Measurements from ENCODE around the gene PIP4P1. TPM values are rescaled to one million over a fixed set of nuclear protein-coding genes. Genes with fewer than 3 reads are reported as not detected.

PIP4P1 gene
- total RNA-seq, 1 experiment from 2014 or later: 29.4 TPM

DNA sequence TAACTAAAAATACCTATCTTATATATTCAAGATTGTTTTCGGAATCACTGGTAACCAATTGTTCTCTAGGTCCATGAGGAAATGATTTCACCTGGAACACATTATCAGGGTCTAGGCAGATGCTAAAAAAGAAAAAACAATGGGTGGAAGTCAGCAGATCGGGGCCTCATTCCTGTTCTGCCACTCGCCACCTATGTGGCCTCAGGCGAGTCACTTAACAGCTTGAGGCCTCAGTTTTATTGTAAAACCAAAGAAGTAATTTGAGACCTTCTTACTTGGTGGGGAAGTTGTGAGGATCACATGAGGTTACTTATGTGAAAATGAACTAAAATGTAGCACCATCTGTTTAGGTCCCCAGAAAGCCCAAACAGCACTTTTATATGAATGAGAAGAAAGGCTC, 37.9 kb upstream of the PIP4P1 start:
- H3K79me2 ChIP-seq (ENCODE audit: low read length): no peaks in the 10 kb centered on the region
- no peak overlapping the region for H3K4me2 ChIP-seq (ENCODE audit: low read depth, low read length, poor library complexity, severe bottlenecking)
- no peaks in the 10 kb centered on the region for H3K4me1 ChIP-seq (ENCODE audit: low read length)
- no peaks in the 10 kb centered on the region for H3K36me3 ChIP-seq (ENCODE audit: insufficient read depth, low read length)
- H3K9ac ChIP-seq (ENCODE audit: low read length): no peak overlapping the region
- no peaks in the 10 kb centered on the region for H3K9me2 ChIP-seq (replicated peaks; ENCODE audit: insufficient read depth, low read length)
- H3K4me3 ChIP-seq (ENCODE audit: low read length): no peak overlapping the region
- no peak for DNase-seq
- no peaks in the 10 kb centered on the region for H3K9me3 ChIP-seq (ENCODE audit: low read length)
- H4K20me1 ChIP-seq (ENCODE audit: insufficient read depth, low read depth, low read length): no peaks in the 10 kb centered on the region
- H3K27ac ChIP-seq (ENCODE audit: low read length): no peak overlapping the region
- no peaks in the 10 kb centered on the region for H3K27me3 ChIP-seq (ENCODE audit: low read length)
- H2AFZ ChIP-seq (ENCODE audit: low read length): no peak overlapping the region

DNA sequence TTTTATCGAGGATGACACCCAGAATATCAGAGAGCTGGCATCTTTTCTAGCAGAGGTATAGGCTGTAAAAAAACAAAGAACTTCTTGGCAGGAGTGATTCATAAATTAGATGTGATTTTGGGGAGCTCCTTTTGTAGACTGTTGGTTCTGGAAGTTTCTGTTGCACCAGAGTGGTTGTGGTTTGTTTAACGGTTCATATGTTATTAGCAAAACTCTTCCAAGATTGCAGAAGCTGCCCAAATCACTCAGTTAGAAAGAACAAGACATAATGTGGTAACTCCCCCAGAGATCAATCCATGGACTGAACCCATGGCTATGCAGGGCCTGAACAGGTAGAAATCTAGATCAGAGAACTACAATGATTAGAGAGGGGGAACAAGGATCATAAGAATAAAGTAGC, 37.4 kb upstream of the PIP4P1 start:
- no peaks in the 10 kb centered on the region for H3K4me1 ChIP-seq (ENCODE audit: low read length)
- H3K9ac ChIP-seq (ENCODE audit: low read length): no peak overlapping the region
- no peak overlapping the region for H3K27ac ChIP-seq (ENCODE audit: low read length)
- no peaks in the 10 kb centered on the region for H3K36me3 ChIP-seq (ENCODE audit: insufficient read depth, low read length)
- no peaks in the 10 kb centered on the region for H3K9me3 ChIP-seq (ENCODE audit: low read length)
- DNase-seq: no peak
- no peaks in the 10 kb centered on the region for H3K27me3 ChIP-seq (ENCODE audit: low read length)
- H3K4me2 ChIP-seq (ENCODE audit: low read depth, low read length, poor library complexity, severe bottlenecking): no peak overlapping the region
- no peaks in the 10 kb centered on the region for H4K20me1 ChIP-seq (ENCODE audit: insufficient read depth, low read depth, low read length)
- H3K79me2 ChIP-seq (ENCODE audit: low read length): no peaks in the 10 kb centered on the region
- H3K9me2 ChIP-seq (replicated peaks; ENCODE audit: insufficient read depth, low read length): no peaks in the 10 kb centered on the region
- H3K4me3 ChIP-seq (ENCODE audit: low read length): no peak overlapping the region
- no peak overlapping the region for H2AFZ ChIP-seq (ENCODE audit: low read length)

DNA sequence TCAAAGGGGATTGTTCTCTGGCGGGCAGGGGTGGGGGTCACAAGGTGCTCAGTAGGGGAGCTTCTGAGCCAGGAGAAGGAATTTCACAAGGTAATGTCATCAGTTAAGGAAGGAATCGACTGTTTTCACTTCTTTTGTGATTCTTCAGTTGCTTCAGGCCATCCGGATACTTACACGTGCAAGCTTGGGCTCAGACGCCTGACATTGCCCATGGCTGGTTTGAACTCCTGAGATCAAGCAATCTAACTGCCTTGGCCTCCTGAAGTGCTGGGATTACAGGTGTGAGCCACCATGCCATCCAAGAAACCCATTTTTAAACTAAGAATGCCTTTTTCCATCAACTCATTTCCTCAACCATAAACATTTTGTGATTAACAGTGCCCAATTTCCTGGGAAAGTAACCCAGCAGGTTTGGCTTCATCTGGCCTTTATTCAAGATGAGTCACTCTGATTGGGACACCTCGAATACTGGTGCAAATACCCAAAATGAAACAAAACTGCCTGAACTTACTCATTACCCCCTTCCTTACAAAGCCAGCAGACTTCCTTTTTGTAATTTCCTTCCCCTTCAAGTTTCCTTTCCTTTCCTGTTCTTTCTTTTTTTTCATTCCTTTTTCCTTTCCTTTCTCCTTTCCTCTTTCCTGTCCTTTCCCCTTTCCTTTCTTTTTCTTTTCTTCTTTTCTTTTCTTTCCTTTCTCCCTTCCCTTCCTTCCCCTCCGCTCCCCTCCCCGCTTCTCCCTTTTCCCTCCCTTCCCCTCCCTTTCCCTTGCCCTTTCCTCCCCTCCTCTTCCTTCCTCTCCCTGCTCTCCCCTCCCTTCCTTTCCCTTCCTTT, 33.9 kb upstream of the PIP4P1 start:
- no peaks in the 10 kb centered on the region for H4K20me1 ChIP-seq (ENCODE audit: insufficient read depth, low read depth, low read length)
- H3K27me3 ChIP-seq (ENCODE audit: low read length): no peaks in the 10 kb centered on the region
- H3K4me1 ChIP-seq (ENCODE audit: low read length): no peaks in the 10 kb centered on the region; the same call in 1 of the 2 replicates
- H3K36me3 ChIP-seq (ENCODE audit: insufficient read depth, low read length): no peaks in the 10 kb centered on the region
- H3K4me3 ChIP-seq (ENCODE audit: low read length): no peak overlapping the region
- no peaks in the 10 kb centered on the region for H3K9me3 ChIP-seq (ENCODE audit: low read length)
- H3K9me2 ChIP-seq (replicated peaks; ENCODE audit: insufficient read depth, low read length): no peaks in the 10 kb centered on the region
- no peak overlapping the region for H3K9ac ChIP-seq (ENCODE audit: low read length)
- H3K27ac ChIP-seq (ENCODE audit: low read length): no peak overlapping the region
- H3K4me2 ChIP-seq (ENCODE audit: low read depth, low read length, poor library complexity, severe bottlenecking): no peak overlapping the region
- no peak for DNase-seq
- no peak overlapping the region for H2AFZ ChIP-seq (ENCODE audit: low read length)
- H3K79me2 ChIP-seq (ENCODE audit: low read length): no peaks in the 10 kb centered on the region

DNA sequence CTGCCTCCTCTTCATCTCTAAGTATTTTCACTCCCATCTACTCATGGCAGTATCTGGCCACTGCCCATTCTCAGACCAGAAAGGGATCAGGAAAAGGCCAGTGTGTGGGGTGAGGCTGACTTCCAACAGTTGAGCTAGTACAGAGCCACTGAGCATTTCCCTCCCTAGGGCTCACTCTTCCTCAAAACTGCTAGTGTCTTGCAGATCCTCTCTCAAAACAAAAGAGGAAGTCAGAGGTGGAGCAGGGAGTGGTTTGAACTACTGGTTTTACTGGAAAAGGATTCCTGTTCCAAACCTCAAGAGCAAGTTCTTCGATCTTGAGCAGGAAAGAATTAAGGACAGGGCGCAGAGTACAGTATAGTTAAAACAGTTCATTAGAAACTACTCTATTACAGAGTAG, 32.4 kb upstream of the PIP4P1 start:
- Histone ChIP-seq H2AFZ (ENCODE audit: low read length) (no peak overlapping the region), H3K27me3 (ENCODE audit: low read length) (no peaks in the 10 kb centered on the region), H3K9me2 (replicated peaks; ENCODE audit: insufficient read depth, low read length) (no peaks in the 10 kb centered on the region), H3K4me3 (ENCODE audit: low read length) (no peak overlapping the region), H4K20me1 (ENCODE audit: insufficient read depth, low read depth, low read length) (no peaks in the 10 kb centered on the region), H3K27ac (ENCODE audit: low read length) (no peak overlapping the region), H3K9ac (ENCODE audit: low read length) (no peak overlapping the region), H3K36me3 (ENCODE audit: insufficient read depth, low read length) (no peaks in the 10 kb centered on the region), H3K4me2 (ENCODE audit: low read depth, low read length, poor library complexity, severe bottlenecking) (no peak overlapping the region), H3K4me1 (ENCODE audit: low read length) (peaks cover 11% of the 10 kb centered on the region), H3K79me2 (ENCODE audit: low read length) (no peaks in the 10 kb centered on the region), H3K9me3 (ENCODE audit: low read length) (no peaks in the 10 kb centered on the region)
- DNase-seq: no peak

DNA sequence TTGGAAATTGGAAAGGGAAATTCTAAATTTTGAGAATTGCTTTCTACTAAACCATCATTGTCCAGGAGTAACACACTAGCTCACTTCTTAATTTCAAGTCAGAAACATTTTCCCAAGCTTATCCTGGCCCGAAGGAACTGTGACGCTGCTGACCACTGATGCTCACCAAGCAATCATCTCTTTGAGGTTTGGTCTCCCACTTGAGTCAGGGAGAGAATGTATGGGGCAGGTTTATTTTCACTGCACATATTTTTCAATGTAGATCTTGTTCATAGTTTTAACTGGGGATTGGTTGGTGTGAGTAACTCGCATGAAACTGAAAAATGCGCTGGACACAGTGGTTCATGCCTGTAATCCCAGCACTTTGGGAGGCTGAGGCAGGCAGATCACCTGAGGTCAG, 31.3 kb upstream of the PIP4P1 start:
- Histone ChIP-seq H3K27me3 (ENCODE audit: low read length) (no peaks in the 10 kb centered on the region), H3K9ac (ENCODE audit: low read length) (no peak overlapping the region), H3K79me2 (ENCODE audit: low read length) (no peaks in the 10 kb centered on the region), H3K4me1 (ENCODE audit: low read length) (peaks cover 11% of the 10 kb centered on the region), H4K20me1 (ENCODE audit: insufficient read depth, low read depth, low read length) (no peaks in the 10 kb centered on the region), H3K4me3 (ENCODE audit: low read length) (no peak overlapping the region), H3K9me2 (replicated peaks; ENCODE audit: insufficient read depth, low read length) (no peaks in the 10 kb centered on the region), H3K4me2 (ENCODE audit: low read depth, low read length, poor library complexity, severe bottlenecking) (no peak overlapping the region), H2AFZ (ENCODE audit: low read length) (no peak overlapping the region), H3K9me3 (ENCODE audit: low read length) (no peaks in the 10 kb centered on the region), H3K27ac (ENCODE audit: low read length) (no peak overlapping the region), H3K36me3 (ENCODE audit: insufficient read depth, low read length) (no peaks in the 10 kb centered on the region)
- no peak for DNase-seq

DNA sequence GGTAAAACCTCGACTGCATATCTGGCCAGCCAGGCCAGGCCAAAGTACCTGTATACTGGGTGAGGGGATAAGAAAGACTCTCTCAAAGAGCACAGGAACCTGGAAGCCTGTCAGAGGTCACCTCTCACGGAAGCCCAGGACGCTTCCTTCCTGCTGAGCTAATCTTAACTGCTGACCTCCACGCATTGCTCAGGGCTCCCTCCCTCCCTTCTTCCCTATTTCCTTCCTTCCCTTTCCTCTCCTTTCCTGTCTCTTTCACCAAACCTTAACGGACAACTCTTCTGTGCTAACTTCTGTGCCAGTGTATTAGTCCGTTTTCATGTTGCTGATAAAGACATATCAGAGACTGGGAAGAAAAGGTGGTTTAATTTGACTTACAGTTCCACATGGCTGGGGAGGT, 29.3 kb upstream of the PIP4P1 start:
- Histone ChIP-seq H3K36me3 (ENCODE audit: insufficient read depth, low read length) (no peaks in the 10 kb centered on the region), H3K27ac (ENCODE audit: low read length) (no peak overlapping the region), H3K4me1 (ENCODE audit: low read length) (peaks cover 11% of the 10 kb centered on the region), H2AFZ (ENCODE audit: low read length) (no peak overlapping the region), H3K4me3 (ENCODE audit: low read length) (no peak overlapping the region), H3K9me3 (ENCODE audit: low read length) (no peaks in the 10 kb centered on the region), H3K27me3 (ENCODE audit: low read length) (no peaks in the 10 kb centered on the region), H4K20me1 (ENCODE audit: insufficient read depth, low read depth, low read length) (no peaks in the 10 kb centered on the region), H3K9me2 (replicated peaks; ENCODE audit: insufficient read depth, low read length) (no peaks in the 10 kb centered on the region), H3K4me2 (ENCODE audit: low read depth, low read length, poor library complexity, severe bottlenecking) (no peak overlapping the region), H3K9ac (ENCODE audit: low read length) (no peak overlapping the region), H3K79me2 (ENCODE audit: low read length) (no peaks in the 10 kb centered on the region)
- no peak for DNase-seq

DNA sequence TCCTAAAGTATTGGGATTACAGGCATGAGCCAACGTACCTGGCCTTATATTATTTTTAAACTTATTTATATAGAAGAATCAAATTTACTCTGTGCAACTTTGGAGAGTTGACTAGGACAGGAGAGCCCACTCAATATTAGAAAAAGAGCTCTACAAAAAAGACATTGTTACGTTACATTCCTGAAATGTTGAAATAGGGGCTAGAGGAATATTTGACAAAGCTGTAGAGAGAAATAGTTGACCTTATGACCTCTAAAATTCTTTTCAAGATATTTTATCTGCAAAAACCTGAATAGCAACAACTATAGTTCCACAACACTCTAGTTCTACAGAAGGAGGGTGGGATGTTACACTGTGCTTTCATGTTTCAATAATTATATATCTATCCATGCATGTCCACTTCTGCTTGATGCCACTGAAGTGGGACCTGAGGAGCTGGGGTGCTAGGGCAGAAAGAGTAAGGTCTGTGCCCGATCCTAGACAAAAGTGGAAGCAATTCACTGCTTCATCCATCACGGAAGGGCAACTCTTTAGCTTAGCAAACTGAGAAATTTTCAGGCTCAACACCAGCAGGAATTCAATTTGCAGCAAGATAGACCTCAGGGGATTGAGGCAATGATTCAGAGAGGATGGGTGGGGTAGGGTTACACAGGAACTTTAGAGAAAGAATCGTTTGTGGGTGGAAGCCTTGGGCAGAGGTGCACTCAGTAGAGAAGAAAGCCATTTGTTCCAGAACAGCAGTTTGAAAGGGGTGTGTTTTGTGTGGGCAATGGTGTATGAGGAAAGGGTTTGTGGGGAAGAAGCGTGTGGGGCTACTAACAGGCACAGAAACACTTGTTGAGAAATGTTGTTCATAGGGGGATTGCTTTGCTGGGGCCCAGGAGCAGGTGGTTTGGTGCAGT, 28.1 kb upstream of the PIP4P1 start:
- peaks cover 11% of the 10 kb centered on the region for H3K4me1 ChIP-seq (ENCODE audit: low read length)
- no peak overlapping the region for H3K4me3 ChIP-seq (ENCODE audit: low read length)
- DNase-seq: no peak
- no peaks in the 10 kb centered on the region for H3K9me2 ChIP-seq (replicated peaks; ENCODE audit: insufficient read depth, low read length)
- peak overlapping the region; percentile 26 for H3K4me2 ChIP-seq (ENCODE audit: low read depth, low read length, poor library complexity, severe bottlenecking)
- no peak overlapping the region for H3K27ac ChIP-seq (ENCODE audit: low read length)
- H3K9me3 ChIP-seq (ENCODE audit: low read length): no peaks in the 10 kb centered on the region
- no peaks in the 10 kb centered on the region for H3K79me2 ChIP-seq (ENCODE audit: low read length)
- no peaks in the 10 kb centered on the region for H3K36me3 ChIP-seq (ENCODE audit: insufficient read depth, low read length)
- H4K20me1 ChIP-seq (ENCODE audit: insufficient read depth, low read depth, low read length): no peaks in the 10 kb centered on the region
- no peak overlapping the region for H3K9ac ChIP-seq (ENCODE audit: low read length)
- no peak overlapping the region for H2AFZ ChIP-seq (ENCODE audit: low read length)
- no peaks in the 10 kb centered on the region for H3K27me3 ChIP-seq (ENCODE audit: low read length)

DNA sequence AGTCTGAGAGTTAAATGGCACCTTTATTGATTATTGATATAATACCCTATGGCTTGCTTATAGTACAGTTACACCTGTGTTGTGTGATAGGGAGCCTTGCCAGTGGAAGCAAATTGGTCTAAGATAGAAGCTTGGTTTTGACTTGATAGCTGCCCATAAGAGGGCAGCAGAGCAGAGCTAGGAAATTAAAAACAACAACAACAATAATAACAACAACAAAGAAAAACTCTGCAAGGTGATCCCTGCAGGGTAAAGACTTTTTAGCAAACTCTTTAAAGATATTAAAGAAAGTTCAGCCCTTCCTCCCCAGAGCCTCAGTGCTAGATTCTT, 26.1 kb upstream of the PIP4P1 start:
- Histone ChIP-seq H3K27me3 (ENCODE audit: low read length) (no peaks in the 10 kb centered on the region), H3K9me3 (ENCODE audit: low read length) (no peaks in the 10 kb centered on the region), H3K9me2 (replicated peaks; ENCODE audit: insufficient read depth, low read length) (no peaks in the 10 kb centered on the region), H2AFZ (ENCODE audit: low read length) (no peak overlapping the region), H3K4me2 (ENCODE audit: low read depth, low read length, poor library complexity, severe bottlenecking) (no peak overlapping the region), H3K4me1 (ENCODE audit: low read length) (peaks cover 11% of the 10 kb centered on the region), H3K9ac (ENCODE audit: low read length) (no peak overlapping the region), H3K27ac (ENCODE audit: low read length) (no peak overlapping the region), H3K79me2 (ENCODE audit: low read length) (no peaks in the 10 kb centered on the region), H4K20me1 (ENCODE audit: insufficient read depth, low read depth, low read length) (no peaks in the 10 kb centered on the region), H3K4me3 (ENCODE audit: low read length) (no peak overlapping the region), H3K36me3 (ENCODE audit: insufficient read depth, low read length) (no peaks in the 10 kb centered on the region)
- no peak for DNase-seq
